Measurements from ENCODE around the gene LINC00237.

- TF ChIP-seq CTCF (conservative IDR thresholded peaks at IDR 0.05 in 1 of 2, IDR thresholded peaks at IDR 0.05 in 1 of 2; ENCODE audit: extremely low read depth in 1 of 2, insufficient read depth in 1 of 2, low read depth in 1 of 2, low read length in 2 of 2) (no peak), EZH2 (IDR thresholded peaks at IDR 0.05; ENCODE audit: borderline replicate concordance, low read length) (no peak)
Measured at GRCh38 chr20:21089391-21089790, 16.8 kb downstream of the LINC00237 start.

All from mammary epithelial cell (primary cell).